HFFc6 (cell line): ENCODE measurements around the gene UTP3. TPM values are rescaled to one million over a fixed set of nuclear protein-coding genes. Genes with fewer than 3 reads are reported as not detected.
"Not testable (repeated sequence)": the region's sequence is repeated elsewhere in the genome, so short reads cannot be mapped to it uniquely, and the experiment has no call there.

Experiments used
- DNase-seq: peaks from one replicate; pipeline ENCODE4 v3.0.0-alpha.2; 2018
- H3K27ac Mint-ChIP-seq: 2 replicates; pipeline ENCODE4 v1.8.0; 2020; ENCODE audit warnings: mild to moderate bottlenecking, mixed read lengths
- H3K27me3 Mint-ChIP-seq: 2 replicates; pipeline ENCODE4 v1.8.0; 2021; ENCODE audit warnings: mild to moderate bottlenecking, moderate library complexity, mixed read lengths; ENCODE audit not compliant: insufficient read depth
- H3K36me3 Mint-ChIP-seq: 2 replicates; pipeline ENCODE4 v1.8.0; 2021; ENCODE audit warnings: low read depth, mixed read lengths
- H3K4me1 Mint-ChIP-seq: 2 replicates; pipeline ENCODE4 v1.8.0; 2020; ENCODE audit warnings: low read depth, mixed read lengths
- H3K4me3 Mint-ChIP-seq: 2 replicates; pipeline ENCODE4 v1.8.0; 2020; ENCODE audit warnings: mild to moderate bottlenecking, moderate library complexity, mixed read lengths
- H3K9me3 Mint-ChIP-seq: 2 replicates; pipeline ENCODE4 v1.8.0; 2020; ENCODE audit warnings: mild to moderate bottlenecking, mixed read lengths
- long read RNA-seq: library from polyadenylated mRNA; unstranded; transcript quantifications from one replicate; pipeline ENCODE4 v2.0.0, GENCODE V29; 2019
- total RNA-seq, 6 experiments: library from RNA; stranded (reverse); fragmentation: NEBNext Ultra II Directional; extraction: Animal tissue kit (Norgen Biotek cat#: 25700); gene quantifications; 2 replicates in 1 of 6; 3 replicates in 5 of 6; pipeline ENCODE4 v1.2.3, GENCODE V29; 2021
- TF ChIP-seq, protein P1 (sequence below): fragments of 200-600 bp; sonication (generic); IDR thresholded peaks from 2 replicates; pipeline ENCODE4 v1.5.0; 2021; ENCODE audit warnings: antibody characterized with exemption, mild to moderate bottlenecking

The UTP3 gene, protein sequence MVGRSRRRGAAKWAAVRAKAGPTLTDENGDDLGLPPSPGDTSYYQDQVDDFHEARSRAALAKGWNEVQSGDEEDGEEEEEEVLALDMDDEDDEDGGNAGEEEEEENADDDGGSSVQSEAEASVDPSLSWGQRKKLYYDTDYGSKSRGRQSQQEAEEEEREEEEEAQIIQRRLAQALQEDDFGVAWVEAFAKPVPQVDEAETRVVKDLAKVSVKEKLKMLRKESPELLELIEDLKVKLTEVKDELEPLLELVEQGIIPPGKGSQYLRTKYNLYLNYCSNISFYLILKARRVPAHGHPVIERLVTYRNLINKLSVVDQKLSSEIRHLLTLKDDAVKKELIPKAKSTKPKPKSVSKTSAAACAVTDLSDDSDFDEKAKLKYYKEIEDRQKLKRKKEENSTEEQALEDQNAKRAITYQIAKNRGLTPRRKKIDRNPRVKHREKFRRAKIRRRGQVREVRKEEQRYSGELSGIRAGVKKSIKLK
- total RNA-seq, result 10 to 100 TPM; 38.8 to 48.0 (median 43.1) TPM
- long read RNA-seq, transcript UTP3-201 (1 exons, 2,073 nt), result major isoform, 19 of 19 reads
- long read RNA-seq, partial matches to known transcripts, result 0 of 19 reads
- long read RNA-seq, other reads (novel, unspliced or antisense), result 0 of 19 reads

- DNase-seq, result peak; percentile 100
Measured at GRCh38 chr4:70687821-70688794, at the start of gene UTP3. Gene UTP3, plus strand, starts transcription at chr4:70688532. Its CDS starts 146 bp downstream, at chr4:70688678.

GRCh38 chr4:70640192-70640591 is 48.1 kb upstream of the UTP3 start:
- Mint-ChIP-seq H3K27ac (no peak overlapping the region), H3K27me3 (no peaks in the 10 kb centered on the region; the same call in 1 of the 2 replicates), H3K9me3 (no peaks in the 10 kb centered on the region), H3K4me3 (no peak overlapping the region), H3K4me1 (peaks cover 5% of the 10 kb centered on the region; the same call in 1 of the 2 replicates), H3K36me3 (no peaks in the 10 kb centered on the region)
- TF ChIP-seq, protein P1, sequence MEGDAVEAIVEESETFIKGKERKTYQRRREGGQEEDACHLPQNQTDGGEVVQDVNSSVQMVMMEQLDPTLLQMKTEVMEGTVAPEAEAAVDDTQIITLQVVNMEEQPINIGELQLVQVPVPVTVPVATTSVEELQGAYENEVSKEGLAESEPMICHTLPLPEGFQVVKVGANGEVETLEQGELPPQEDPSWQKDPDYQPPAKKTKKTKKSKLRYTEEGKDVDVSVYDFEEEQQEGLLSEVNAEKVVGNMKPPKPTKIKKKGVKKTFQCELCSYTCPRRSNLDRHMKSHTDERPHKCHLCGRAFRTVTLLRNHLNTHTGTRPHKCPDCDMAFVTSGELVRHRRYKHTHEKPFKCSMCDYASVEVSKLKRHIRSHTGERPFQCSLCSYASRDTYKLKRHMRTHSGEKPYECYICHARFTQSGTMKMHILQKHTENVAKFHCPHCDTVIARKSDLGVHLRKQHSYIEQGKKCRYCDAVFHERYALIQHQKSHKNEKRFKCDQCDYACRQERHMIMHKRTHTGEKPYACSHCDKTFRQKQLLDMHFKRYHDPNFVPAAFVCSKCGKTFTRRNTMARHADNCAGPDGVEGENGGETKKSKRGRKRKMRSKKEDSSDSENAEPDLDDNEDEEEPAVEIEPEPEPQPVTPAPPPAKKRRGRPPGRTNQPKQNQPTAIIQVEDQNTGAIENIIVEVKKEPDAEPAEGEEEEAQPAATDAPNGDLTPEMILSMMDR, result no peak
- DNase-seq, result no peak

More at GRCh38 chr4:70687821-70688794, at the start of gene UTP3:
- Mint-ChIP-seq H3K27ac (peak within 1 kb of the TSS; percentile 99), H3K9me3 (no peaks in the 10 kb centered on the region), H3K36me3 (peaks cover 28% of the 10 kb centered on the region), H3K4me3 (peak within 1 kb of the TSS; percentile 98), H3K4me1 (peaks cover 34% of the 10 kb centered on the region), H3K27me3 (no peaks in the 10 kb centered on the region; the same call in 1 of the 2 replicates)
- TF ChIP-seq, protein P1, result peak; percentile 97

DNA sequence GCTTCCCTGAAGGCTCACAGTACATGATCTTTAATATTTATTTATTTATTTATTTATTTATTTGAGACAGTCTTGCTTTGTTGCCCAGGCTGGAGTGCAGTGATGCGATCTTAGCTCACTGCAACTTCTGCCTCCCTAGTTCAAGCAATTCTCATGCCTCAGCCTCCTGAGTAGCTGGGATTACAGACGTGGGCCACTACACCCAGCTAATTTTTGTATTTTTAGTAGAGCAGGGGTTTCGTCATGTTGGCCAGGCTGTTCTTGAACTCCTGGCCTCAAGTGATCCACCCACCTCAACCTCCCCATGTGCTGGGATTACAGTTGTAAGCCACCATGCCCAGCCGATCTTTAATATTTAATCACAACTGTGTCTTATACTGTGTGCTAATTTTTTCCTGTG is 37.6 kb upstream of the UTP3 start:
- not testable (repeated sequence) for H3K27me3 Mint-ChIP-seq, H3K9me3 Mint-ChIP-seq, H3K4me3 Mint-ChIP-seq, DNase-seq, H3K27ac Mint-ChIP-seq, H3K36me3 Mint-ChIP-seq
- peaks cover 31% of the 10 kb centered on the region for H3K4me1 Mint-ChIP-seq

- TF ChIP-seq, protein P1, result peak; percentile 82
- Mint-ChIP-seq H3K36me3 (no peaks in the 10 kb centered on the region), H3K27me3 (no peaks in the 10 kb centered on the region; the same call in 1 of the 2 replicates), H3K4me1 (peaks cover 31% of the 10 kb centered on the region), H3K9me3 (no peaks in the 10 kb centered on the region), H3K4me3 (peak overlapping the region; percentile 66; the same call in 1 of the 2 replicates), H3K27ac (no peak overlapping the region; the same call in 1 of the 2 replicates)
- DNase-seq, result peak; percentile 43
Measured at GRCh38 chr4:70651864-70652506, 36.3 kb upstream of the UTP3 start.

- TF ChIP-seq, protein P1, result no peak
- Mint-ChIP-seq H3K4me1 (peaks cover 21% of the 10 kb centered on the region), H3K27ac (no peak overlapping the region), H3K27me3 (no peaks in the 10 kb centered on the region; the same call in 1 of the 2 replicates), H3K4me3 (no peak overlapping the region), H3K9me3 (no peaks in the 10 kb centered on the region), H3K36me3 (no peaks in the 10 kb centered on the region)
- DNase-seq, result no peak
Measured at GRCh38 chr4:70654605-70655011, 33.7 kb upstream of the UTP3 start.
